Measurements from ENCODE around the gene ANAPC5.
"Not testable (repeated sequence)": the region's sequence is repeated elsewhere in the genome, so short reads cannot be mapped to it uniquely, and the experiment has no call there.

The ANAPC5 gene, protein sequence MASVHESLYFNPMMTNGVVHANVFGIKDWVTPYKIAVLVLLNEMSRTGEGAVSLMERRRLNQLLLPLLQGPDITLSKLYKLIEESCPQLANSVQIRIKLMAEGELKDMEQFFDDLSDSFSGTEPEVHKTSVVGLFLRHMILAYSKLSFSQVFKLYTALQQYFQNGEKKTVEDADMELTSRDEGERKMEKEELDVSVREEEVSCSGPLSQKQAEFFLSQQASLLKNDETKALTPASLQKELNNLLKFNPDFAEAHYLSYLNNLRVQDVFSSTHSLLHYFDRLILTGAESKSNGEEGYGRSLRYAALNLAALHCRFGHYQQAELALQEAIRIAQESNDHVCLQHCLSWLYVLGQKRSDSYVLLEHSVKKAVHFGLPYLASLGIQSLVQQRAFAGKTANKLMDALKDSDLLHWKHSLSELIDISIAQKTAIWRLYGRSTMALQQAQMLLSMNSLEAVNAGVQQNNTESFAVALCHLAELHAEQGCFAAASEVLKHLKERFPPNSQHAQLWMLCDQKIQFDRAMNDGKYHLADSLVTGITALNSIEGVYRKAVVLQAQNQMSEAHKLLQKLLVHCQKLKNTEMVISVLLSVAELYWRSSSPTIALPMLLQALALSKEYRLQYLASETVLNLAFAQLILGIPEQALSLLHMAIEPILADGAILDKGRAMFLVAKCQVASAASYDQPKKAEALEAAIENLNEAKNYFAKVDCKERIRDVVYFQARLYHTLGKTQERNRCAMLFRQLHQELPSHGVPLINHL

GRCh38 chr12:121351820-121352681 lies at the start of gene ANAPC5:
ANAPC5 (minus strand) TSS chr12:121352411; CDS start chr12:121352340, 71 bp downstream.
- DNase-seq (ENCODE audit: low read depth, low spot score), result peak; percentile 94

DNA sequence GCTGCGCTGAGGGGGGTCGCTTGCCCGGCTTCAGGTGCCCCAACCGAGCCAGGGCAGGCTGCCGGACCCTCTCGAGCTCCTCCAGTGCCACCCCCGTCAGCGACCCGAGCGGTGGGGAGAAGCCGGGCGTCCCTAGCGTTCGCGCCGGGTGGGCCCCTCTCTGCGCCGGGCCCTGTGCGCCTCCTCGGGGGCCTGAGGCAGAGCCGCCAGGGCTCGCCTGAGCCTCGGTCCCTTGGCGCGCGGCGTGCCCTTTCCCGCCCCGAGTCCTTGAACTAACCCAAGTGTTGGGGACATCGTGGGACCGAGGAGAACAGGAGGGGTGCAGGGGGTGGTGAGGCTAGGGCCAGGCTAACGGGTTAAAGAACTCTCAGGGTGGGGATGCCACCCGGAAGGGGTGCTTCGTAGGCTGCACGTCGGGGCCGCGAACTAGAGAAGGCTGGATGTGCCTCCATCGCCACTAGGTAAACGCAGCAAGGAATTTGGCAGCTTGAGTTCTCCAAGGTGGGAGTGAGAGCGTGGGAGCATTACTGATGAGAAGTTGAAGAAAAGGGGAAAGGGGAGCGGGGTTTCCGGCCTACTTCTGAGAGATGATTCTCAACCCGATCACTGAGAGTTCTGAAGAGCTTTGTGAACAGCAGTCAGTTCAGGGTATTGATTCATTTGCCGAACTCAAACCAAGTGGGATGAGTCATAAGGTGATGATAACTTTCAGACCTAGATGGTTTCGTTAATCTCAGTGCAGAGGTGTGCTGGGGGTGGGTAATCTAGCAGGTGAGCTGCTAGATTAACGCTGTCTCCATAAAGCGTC lies 48.3 kb upstream of the ANAPC5 start:
- DNase-seq (ENCODE audit: low read depth, low spot score), result no peak

DNA sequence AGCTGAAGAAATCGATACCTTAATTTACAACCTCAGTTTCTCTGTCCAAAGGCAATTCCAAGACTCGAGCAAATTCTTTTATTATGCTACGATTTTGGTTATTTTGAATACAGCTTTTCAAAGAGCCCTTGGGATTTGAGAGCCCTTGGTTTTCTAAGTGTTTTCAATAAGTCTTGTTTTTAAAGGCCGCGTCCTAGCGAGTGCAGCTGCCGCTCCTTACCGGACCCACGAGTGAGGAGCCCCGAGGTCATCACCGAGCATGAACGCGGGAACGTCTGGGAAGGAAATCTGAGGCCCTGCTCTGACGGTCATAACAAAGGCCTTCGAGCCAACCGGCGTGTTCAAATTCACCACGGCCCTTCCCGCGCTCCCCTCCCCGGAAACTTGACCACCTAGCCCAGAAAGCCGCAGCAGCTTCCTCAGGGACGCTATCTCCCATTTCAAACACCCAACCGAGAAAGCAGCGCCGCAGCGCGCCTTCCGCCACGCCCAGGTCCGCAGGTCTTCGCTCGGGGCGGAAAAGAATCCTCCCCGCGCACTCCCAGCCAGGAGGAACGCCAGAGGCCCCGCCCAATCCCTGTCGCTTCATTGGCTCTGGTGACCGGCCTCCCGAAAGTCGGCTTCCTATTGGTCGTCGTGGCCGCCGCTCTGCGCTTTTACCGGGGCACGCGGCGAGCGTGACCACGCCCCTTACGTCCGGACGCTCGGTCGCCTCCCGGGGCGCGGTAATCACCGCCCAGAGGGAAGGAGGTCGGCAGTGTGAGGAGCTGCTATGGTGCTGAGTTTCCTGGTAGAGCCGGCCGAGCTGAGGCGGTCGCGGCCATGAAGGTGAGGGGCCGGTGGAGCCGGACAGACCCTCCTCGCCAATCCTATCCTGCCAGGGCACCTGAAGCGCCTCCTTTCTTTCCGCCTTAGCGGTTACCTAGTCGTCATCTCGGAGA lies 47.5 kb upstream of the ANAPC5 start, which contains the start of gene RNF34:
RNF34 (plus strand) TSS at position 728 of the 941 bp plus-strand sequence; CDS start at position 823, 95 bp downstream.
- DNase-seq (ENCODE audit: low read depth, low spot score), result peak; percentile 92

DNA sequence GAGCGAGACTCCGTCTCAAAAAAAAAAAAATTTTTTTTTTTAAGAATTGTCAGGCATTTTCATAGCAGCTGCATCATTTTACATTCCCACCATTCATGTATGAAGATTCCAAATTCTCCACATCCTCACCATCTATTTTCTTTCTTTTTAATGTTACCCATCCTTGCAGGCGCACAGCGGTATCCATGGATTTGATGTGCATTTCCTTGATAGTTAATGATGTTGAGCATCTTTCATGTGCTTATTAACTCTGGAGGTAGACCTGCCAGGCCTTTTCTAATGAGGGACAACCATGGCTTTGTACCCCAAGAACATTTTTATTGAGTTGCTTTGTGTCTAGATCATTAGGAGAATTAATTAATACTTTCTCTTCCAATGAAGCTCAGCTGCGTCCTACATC lies 46.1 kb upstream of the ANAPC5 start:
- no peak for DNase-seq (ENCODE audit: low read depth, low spot score)

DNA sequence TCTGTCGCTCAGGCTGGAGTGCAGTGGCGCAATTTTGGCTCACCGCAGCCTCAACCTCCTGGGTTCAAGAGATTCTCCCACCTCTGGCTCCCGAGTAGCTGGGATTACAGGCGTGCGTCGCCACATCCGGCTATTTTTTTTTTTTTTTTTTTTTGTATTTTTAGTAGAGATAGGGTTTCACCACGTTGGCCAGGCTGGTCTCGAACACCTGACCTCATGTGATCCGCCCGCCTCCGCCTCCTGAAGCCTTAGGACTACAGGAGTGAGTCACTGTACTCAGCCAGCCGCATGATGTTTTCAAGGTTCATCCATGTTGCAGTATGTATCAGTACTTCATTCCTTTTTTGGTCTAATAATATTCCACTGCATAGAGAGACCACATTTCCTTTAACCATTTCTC lies 45.3 kb upstream of the ANAPC5 start:
- no peak for DNase-seq (ENCODE audit: low read depth, low spot score)

DNA sequence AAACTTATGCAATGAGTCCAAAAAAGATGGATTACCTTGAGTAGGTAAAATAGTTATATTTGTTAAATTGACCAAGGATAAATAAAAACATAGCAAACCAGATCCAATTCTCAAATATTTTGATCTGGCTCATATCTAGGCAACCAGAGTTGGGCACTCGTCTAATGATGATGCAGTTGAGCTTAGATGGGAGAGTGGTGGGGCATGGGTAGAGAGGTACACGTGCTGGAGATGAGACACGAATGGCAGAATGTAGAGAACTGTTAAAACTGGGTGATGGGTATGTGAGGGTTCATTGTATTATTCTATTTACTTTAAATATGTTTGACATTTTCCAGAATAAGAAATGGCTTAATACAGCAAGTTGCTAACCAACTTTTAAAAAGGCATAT lies 40.1 kb upstream of the ANAPC5 start:
- no peak for DNase-seq (ENCODE audit: low read depth, low spot score)

GRCh38 chr12:121391619-121392324 lies 39.6 kb upstream of the ANAPC5 start:
- DNase-seq (ENCODE audit: low read depth, low spot score), result no peak

- no peak for DNase-seq (ENCODE audit: low read depth, low spot score)
Observed at GRCh38 chr12:121390856-121391255, 38.6 kb upstream of the ANAPC5 start.

DNA sequence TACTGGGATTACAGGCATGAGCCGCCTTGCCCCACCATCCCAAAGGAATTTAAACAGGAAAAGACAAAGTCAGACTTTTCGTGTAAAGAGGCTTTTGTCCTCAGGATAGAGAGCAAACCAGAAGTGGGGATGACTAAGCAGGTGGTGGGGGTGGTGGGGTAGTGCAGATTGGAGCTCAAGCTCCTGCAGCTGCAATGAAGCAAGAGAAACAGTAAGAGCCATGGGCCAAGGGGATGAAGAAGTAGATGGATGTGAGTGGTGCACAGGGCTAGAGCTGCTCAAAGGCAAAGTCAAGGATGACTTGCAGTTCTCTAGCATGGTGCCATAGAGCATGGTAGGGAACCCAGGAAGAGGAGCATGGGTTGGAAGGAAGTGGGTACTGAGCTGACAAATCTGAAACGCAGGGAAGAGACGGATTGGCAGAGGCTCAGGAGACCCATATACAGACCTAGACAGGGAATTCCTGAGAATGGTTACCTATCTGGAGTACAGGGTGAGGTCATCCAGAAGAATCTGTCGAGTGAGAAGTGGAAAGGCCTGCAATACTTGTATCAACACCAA lies 36.3 kb upstream of the ANAPC5 start:
- no peak for DNase-seq (ENCODE audit: low read depth, low spot score)

GRCh38 chr12:121384891-121385290 lies 32.7 kb upstream of the ANAPC5 start:
- DNase-seq (ENCODE audit: low read depth, low spot score), result not testable (repeated sequence)

- no peak for DNase-seq (ENCODE audit: low read depth, low spot score)
Observed at GRCh38 chr12:121383601-121384021, 31.4 kb upstream of the ANAPC5 start.

- no peak for DNase-seq (ENCODE audit: low read depth, low spot score)
Observed at GRCh38 chr12:121379945-121380344, 27.7 kb upstream of the ANAPC5 start.

DNA sequence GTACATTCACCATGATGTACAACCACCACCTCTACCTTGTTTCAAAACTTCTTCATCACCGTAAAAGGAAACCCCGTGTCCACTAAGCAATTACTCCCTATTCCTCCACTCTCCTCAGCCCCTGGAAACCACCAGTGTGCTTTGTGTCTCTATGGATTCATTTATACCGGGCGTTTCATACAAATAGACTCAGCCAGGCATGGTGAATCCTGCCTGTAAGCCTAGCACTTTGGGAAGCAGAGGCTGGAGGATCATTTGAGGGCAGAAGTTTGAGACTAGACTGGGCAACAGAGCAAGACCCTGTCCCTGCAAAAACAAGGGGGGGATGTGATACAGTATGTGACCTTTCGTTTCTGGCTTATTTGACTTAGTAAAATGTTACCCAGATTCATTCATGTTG lies 26.5 kb upstream of the ANAPC5 start:
- no peak for DNase-seq (ENCODE audit: low read depth, low spot score)

DNA sequence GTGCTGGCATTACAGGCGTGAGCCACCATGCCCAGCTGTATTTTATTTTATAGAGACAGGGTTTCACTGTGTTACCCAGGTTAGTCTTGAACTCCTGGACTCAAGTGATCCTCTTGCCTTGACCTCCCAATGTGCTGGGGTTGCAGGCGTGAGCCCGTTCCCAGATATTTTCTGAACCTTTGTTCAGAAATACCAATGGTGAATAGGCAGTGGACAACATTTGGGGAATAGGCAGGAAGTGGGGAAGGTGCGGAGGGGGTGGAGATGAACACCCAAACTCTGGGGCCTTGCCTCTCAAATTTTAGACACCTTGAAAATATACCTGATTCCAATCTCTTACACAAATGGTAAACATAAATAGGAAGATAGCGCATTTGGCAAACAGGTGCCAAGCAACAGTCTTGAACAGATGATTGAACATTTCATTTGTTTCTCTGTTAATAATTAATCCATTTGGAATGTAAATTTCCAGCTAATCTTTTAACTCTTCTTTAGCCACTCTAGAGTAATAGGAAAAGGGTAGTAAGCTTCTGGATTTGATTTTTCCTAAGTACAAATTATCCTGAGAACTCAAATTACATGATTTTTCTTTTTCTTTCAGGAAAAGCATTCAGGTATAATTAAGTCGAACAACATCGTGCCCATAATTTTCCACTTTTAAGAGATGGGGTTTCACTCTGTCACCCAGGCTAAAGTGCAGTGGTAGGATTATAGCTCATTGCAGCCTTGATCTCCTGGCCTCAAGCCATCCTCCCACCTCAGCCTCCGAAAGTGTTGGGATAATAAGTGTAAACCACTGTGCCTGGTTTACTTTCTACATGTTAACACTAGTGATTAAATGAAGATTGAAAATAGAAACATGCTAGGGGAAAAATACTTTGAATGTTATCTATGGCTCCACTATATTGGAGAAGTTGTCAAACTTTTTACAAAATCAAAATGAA lies 24.8 kb upstream of the ANAPC5 start:
- DNase-seq (ENCODE audit: low read depth, low spot score), result no peak

DNA sequence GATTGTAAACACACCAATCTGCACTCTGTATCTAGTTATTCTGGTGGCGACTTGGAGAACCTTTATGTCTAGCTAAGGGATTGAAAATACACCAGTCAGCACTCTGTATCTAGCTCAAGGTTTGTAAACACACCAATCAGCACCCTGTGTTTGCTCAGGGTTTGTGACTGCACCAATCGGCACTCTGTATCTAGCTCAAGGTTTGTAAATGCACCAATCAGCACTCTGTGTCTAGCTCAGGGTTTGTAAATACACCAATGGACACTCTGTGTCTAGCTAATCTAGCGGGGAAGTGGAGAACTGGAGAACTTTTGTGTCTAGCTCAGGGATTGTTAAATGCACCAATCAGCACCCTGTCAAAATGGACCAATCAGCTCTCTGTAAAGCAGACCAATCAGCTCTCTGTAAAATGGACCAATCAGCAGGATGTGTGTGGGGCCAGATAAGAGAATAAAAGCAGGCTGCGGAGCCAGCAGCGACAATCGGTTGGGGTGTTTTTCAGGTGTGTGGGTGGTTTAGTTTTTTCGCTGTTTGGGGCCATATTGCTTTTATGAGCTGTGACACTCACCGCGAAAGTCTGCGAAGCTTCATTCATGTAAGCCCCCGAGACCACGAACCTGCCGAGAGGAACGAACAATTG lies 22.9 kb upstream of the ANAPC5 start:
- DNase-seq (ENCODE audit: low read depth, low spot score), result not testable (repeated sequence)

DNA sequence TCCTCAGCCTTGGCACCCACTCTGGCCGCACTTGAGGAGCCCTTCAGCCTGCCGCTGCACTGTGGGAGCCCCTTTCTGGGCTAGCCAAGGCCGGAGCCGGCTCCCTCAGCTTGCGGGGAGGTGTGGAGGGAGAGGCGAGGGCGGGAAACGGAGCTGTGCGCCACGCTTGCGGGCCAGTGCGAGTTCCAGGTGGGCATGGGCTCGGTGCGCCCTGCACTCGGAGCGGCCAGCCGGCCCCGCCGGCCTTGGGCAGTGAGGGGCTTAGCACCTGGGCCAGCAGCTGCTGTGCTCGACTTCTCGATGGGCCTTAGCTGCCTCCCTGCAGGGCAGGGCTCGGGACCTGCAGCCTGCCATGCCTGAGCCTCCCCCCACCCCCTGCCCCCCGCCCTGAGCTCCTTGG lies 22.1 kb upstream of the ANAPC5 start:
- not testable (repeated sequence) for DNase-seq (ENCODE audit: low read depth, low spot score)

DNA sequence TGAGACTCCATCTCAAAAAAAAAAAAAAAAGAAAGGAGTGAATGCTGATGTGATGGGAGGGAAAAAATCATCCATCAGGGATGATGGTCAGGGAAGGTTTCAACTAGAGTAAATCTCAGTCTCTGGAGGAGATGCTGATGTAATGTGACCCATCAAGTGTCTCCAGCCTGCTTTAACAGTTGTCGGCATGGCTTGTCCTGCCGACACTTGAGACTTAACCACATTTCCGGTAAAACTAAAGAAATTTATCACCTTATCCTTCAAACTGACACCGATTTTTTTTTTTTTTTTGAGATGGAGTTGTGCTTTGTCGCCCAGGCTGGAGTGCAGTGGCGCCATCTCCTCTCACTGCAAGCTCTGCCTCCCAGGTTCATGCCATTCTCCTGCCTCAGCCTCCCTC lies 21.5 kb upstream of the ANAPC5 start:
- DNase-seq (ENCODE audit: low read depth, low spot score), result no peak

All from brain pericyte (primary cell).